Measurements from ENCODE around the gene EFNA2. TPM values are rescaled to one million over a fixed set of nuclear protein-coding genes. Genes with fewer than 3 reads are reported as not detected.

The EFNA2 gene
- not detected for total RNA-seq

DNA sequence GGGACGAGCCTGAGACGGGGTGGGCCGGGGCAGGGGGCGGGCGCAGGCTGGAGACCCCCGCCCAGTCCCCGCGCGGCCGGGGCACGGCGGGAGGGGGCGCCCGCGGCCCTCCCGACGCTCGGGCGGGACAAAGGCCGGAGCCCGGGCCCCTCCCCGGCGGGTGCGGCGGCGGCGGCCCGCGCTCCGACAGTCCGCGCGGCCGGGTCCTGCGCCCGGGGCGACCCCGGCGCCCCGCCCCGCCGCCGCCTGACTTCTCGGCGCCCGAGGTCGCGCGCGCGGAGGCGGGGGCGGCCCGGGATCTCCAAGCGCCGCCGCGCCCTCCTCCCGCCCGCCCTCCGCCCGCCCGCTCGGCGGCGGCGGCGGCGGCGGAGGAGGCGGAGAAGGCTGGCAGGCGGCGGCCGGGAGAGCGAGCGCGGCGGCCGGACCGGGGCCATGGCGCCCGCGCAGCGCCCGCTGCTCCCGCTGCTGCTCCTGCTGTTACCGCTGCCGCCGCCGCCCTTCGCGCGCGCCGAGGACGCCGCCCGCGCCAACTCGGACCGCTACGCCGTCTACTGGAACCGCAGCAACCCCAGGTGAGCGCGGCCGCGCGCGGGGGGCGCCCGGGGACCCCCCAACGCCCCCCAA, at the start of gene EFNA2:
EFNA2 (plus strand) TSS at position 137 of the 624 bp plus-strand sequence; CDS start at position 433, 296 bp downstream.
- Mint-ChIP-seq H3K36me3 (peaks cover 4% of the 10 kb centered on the region), H3K27ac (no peak within 1 kb of the TSS), H3K4me1 (peaks cover 3% of the 10 kb centered on the region), H3K9me3 (no peaks in the 10 kb centered on the region), H3K4me3 (peak within 1 kb of the TSS; percentile 47), H3K27me3 (peaks cover 42% of the 10 kb centered on the region)
- DNase-seq, result no peak

DNA sequence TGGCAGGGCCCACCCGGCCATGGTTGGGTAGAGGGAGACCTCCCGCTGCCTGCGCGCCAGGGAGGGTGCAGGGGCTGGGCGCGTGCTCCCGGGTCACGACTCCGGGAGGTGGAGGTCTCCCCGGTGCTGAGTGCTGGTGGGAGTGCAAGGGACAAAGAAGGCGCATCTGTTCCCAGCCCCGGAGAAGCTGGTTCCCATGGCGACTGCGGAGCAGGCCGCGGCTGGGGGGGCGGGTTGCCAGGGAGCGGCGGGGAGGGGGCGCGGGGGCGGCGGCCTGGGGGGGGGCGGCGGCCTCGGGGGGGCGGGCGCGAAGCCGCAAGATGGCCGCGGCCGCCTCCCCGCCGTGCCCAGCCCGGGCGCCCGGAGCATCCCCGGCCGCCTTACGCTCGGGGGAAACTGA, 49.1 kb upstream of the EFNA2 start:
- Mint-ChIP-seq H3K4me1 (peaks cover 19% of the 10 kb centered on the region), H3K27ac (no peak overlapping the region), H3K4me3 (peak overlapping the region; percentile 25), H3K27me3 (peaks cover 6% of the 10 kb centered on the region), H3K9me3 (no peaks in the 10 kb centered on the region), H3K36me3 (no peaks in the 10 kb centered on the region)
- DNase-seq, result no peak

DNA sequence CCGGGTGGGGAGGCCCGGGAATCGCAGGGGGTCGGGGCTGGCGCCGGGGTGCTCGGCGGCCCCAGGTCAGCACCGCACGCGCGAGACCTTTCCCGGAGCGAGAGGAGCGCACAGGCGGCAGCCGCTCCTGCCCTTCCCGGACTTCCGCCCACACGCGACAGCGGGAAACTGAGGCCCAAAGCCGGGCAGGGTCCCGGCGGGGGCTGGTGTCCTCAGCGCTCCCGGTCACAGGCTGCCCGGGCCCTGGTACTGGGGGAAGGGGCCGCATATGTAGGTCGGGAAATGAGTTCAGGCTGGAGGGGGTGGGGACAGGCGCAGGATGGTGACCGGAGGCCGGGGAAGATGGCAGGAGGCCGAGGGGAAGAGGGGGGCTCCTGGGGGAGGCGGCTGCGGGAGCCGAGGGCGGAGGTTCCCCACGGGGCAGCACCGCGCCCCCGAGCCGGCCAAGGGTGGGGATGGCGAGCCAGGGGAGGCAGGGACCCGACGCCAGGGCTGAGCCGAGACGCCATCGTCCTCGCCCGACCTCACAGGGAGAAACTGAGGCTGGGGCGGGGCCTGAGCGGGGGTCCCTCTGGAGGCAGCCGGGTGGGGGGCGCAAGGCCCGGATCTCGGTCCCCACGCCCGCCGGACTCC, 48.5 kb upstream of the EFNA2 start:
- H3K4me3 Mint-ChIP-seq, result peak overlapping the region; percentile 37
- peaks cover 19% of the 10 kb centered on the region for H3K4me1 Mint-ChIP-seq

DNA sequence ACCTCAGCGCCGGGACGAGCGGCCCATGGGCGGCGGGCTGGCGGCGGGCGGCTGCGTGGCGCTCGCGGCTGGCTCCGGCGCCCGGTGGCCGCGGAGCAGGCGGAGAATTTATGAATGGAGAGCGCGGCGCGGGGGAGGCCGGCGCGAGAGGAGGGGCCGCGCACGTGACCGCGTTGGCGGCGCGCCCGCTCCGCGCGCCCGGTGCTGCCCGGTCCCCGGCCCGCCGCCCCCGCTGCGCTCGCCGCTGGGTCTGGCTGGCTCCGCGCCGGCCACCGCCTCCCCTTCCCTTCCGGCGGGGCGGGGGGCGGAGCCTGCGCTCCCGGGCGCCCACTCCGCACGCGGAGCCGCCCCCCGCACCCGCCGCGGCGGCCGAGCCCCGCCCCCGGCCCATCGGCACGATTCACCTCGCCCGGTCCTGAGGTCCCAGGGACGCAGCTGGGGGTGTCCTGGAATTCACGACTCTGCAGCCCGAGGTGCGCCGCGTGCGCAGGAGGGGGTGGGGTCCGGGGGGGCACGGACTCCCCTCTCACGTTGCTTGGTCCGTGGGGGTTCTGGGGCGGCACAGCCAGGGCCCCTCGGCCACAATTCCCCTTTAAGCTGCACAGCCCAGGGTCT, 47.8 kb upstream of the EFNA2 start, which contains the start of gene CBARP:
CBARP (minus strand) TSS at position 252 of the 615 bp plus-strand sequence. CDS start 1,905 bp downstream, outside the sequence.
- peaks cover 6% of the 10 kb centered on the region for H3K27me3 Mint-ChIP-seq
- no peak within 1 kb of the TSS for H3K27ac Mint-ChIP-seq
- peak; percentile 47 for DNase-seq
- H3K9me3 Mint-ChIP-seq, result no peaks in the 10 kb centered on the region
- peak within 1 kb of the TSS; percentile 75 for H3K4me3 Mint-ChIP-seq
- peaks cover 20% of the 10 kb centered on the region for H3K4me1 Mint-ChIP-seq
- H3K36me3 Mint-ChIP-seq, result no peaks in the 10 kb centered on the region

More for the DNA sequence above, 48.5 kb upstream of the EFNA2 start:
- Mint-ChIP-seq H3K9me3 (no peaks in the 10 kb centered on the region), H3K36me3 (no peaks in the 10 kb centered on the region), H3K27ac (no peak overlapping the region), H3K27me3 (peaks cover 6% of the 10 kb centered on the region)
- no peak for DNase-seq

DNA sequence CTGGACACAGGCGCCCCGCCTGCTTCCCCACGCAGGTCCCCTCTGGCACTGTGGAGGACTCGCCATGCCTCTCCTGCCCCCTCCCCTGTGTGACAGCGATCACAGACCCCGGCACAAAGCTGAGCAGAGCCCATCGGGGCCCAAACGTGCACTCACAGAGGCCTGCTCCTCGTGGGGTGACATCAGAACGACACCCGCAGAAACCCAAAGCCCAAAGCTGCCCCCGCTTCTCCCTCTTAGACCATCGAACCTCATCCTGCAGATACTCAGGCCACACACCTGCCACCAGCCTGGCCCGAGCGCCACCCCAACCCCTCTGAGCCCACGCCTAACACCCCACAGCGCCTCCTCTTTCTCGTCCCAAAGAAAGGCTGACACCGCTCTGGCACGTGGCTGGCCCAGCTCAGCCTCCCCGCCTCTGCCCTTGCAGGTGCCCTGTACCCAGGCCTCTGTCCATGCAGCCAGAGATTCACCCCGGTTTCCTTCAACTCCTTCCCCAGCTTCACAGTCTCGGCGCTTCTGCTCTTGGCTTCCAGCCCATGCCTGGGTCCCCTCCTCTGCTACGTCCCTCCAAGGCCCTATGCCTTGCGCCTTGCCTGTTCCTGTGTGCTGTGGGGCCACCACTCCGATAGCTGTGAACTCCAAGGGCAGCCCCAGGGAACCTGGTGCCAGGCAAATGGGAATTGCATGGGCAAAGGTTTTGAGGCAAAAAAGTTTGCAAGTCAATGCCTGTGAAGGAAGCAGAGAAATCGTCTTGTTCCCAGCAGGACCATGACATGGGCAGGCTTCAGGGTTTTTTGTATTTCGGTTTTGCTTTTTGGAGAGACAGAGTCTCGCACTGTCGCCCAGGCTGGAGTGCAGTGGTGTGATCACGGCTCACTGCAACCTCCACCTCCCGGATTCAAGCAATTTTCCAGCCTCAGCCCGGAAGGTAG, 47.0 kb upstream of the EFNA2 start:
- Mint-ChIP-seq H3K4me3 (peak overlapping the region; percentile 75), H3K27me3 (peaks cover 6% of the 10 kb centered on the region), H3K27ac (no peak overlapping the region), H3K9me3 (no peaks in the 10 kb centered on the region), H3K4me1 (peaks cover 26% of the 10 kb centered on the region), H3K36me3 (no peaks in the 10 kb centered on the region)
- no peak for DNase-seq

DNA sequence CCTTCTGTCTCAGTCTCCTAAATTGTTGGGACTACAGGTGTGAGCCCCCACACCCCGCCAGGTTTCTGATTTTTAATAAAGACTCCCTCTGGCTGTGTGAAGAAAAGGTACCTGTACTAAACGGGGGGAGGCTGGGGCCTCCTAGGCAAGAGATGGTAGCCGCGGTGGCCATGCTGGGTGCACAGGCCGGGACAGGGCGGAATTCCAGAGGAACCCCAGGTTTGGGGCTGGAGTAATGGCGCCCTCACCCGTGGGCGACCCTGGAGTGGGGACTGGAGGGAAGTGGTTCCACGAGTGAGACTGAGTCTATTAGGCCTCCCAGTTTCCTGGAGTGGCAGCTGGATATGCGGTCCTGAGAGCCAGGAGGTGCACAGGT, 46.3 kb upstream of the EFNA2 start:
- Mint-ChIP-seq H3K27ac (peak overlapping the region; percentile 51), H3K4me3 (peak overlapping the region; percentile 25), H3K27me3 (peaks cover 6% of the 10 kb centered on the region), H3K4me1 (peaks cover 26% of the 10 kb centered on the region), H3K9me3 (no peaks in the 10 kb centered on the region), H3K36me3 (no peaks in the 10 kb centered on the region)
- DNase-seq, result no peak

DNA sequence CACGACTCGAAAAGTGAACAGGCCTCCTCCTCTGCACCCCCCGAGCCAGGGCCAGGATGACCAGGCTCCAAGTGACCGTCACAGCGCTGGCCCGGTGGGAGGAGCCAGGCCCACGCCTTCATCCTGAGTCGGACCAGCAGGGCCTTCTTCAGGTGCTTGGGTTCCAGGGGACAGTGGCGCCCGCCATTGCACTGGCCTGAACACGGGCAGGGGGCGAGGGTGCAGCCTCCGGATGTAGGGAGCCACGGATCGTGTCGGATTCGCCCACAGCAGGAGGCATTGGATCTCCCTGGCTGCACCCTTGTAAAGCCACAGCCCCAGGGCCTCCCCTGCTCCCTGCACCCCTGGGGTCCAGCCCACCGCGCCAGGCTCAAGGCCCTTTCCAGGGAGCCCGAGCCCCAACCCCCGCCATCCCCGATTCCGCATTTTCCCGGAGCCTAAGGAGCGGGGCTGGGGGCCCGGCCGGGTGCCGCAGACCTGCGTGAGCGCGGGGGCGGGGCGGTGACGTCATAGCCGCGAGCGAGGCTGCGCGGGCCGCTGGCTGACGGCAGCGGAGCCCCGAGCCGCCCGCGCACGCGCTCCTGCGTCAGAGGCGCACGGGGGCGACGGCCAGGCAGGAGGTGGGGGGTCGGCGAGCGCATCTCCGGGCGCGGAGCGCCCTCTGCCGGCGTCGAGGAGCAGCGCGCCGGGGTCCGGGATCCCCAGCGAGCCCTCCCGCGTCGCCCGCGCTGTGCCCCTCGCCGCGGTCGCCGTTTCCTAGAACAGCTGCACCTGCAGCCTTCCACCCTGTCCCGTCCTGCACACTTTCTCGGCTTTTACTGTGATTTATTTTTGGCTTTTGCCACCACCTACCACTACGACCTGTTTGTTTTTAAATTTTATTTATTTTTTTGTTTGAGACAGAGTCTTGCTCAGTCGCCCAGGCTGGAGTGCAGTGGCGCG, 45.6 kb upstream of the EFNA2 start:
- no peaks in the 10 kb centered on the region for H3K9me3 Mint-ChIP-seq
- H3K4me1 Mint-ChIP-seq, result peaks cover 28% of the 10 kb centered on the region
- peaks cover 6% of the 10 kb centered on the region for H3K27me3 Mint-ChIP-seq
- DNase-seq, result peak; percentile 98
- H3K4me3 Mint-ChIP-seq, result no peak overlapping the region
- no peak overlapping the region for H3K27ac Mint-ChIP-seq
- peaks cover 2% of the 10 kb centered on the region for H3K36me3 Mint-ChIP-seq

DNA sequence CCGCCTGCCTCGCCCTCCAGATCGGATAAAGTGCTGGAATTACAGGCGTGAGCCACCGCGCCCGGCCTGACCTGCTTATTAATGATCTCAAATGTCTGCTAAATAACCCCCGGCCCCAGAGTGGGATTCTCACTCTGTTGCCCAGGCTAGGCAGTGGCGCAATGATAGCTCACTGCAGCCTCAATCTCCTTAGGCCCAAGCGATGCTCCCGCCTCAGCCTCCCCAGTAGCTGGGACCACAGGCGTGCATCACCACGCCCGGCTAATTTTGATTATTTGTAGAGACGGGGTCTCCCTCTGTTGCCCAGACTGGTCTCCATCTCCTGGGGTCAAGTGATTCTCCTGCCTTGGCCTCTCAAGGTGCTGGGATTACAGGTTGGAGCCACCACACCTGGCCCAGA, 44.7 kb upstream of the EFNA2 start:
- H3K27me3 Mint-ChIP-seq, result peaks cover 6% of the 10 kb centered on the region
- H3K4me3 Mint-ChIP-seq, result peak overlapping the region; percentile 81
- H3K4me1 Mint-ChIP-seq, result peaks cover 28% of the 10 kb centered on the region
- peaks cover 2% of the 10 kb centered on the region for H3K36me3 Mint-ChIP-seq
- H3K27ac Mint-ChIP-seq, result peak overlapping the region; percentile 84
- DNase-seq, result no peak
- H3K9me3 Mint-ChIP-seq, result no peaks in the 10 kb centered on the region

DNA sequence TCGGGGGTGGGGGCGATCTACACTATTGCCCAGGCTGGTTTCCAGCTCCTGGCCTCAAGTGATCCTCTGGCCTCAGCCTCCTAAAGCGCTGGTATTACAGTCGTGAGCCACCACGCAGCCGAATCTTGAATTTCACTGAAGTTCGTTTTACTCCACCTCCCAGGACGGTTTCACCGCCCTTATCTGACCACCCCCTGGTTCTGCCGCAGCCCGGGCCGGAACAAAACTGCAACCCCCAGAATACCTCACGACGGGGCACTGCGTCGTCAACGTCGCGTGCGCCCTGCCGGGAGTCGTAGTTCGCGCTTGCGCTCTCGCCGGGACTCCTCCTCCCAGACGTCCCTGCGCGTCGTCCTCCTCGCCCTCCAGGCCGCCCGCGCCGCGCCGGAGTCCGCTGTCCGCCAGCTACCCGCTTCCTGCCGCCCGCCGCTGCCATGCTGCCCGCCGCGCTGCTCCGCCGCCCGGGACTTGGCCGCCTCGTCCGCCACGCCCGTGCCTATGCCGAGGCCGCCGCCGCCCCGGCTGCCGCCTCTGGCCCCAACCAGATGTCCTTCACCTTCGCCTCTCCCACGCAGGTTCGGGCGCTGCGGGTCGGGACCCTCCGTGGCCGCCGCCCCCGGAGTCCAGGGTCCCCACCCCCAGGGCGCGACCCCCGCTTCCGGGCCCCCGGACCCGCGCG, 44.1 kb upstream of the EFNA2 start, which contains the start of gene ATP5F1D:
ATP5F1D (plus strand) TSS at position 335 of the 679 bp plus-strand sequence; CDS start at position 435, 100 bp downstream.
- peak within 1 kb of the TSS; percentile 90 for H3K4me3 Mint-ChIP-seq
- H3K4me1 Mint-ChIP-seq, result peaks cover 28% of the 10 kb centered on the region
- peaks cover 6% of the 10 kb centered on the region for H3K27me3 Mint-ChIP-seq
- H3K27ac Mint-ChIP-seq, result peak within 1 kb of the TSS; percentile 90
- peaks cover 2% of the 10 kb centered on the region for H3K36me3 Mint-ChIP-seq
- DNase-seq, result peak; percentile 95
- H3K9me3 Mint-ChIP-seq, result no peaks in the 10 kb centered on the region

DNA sequence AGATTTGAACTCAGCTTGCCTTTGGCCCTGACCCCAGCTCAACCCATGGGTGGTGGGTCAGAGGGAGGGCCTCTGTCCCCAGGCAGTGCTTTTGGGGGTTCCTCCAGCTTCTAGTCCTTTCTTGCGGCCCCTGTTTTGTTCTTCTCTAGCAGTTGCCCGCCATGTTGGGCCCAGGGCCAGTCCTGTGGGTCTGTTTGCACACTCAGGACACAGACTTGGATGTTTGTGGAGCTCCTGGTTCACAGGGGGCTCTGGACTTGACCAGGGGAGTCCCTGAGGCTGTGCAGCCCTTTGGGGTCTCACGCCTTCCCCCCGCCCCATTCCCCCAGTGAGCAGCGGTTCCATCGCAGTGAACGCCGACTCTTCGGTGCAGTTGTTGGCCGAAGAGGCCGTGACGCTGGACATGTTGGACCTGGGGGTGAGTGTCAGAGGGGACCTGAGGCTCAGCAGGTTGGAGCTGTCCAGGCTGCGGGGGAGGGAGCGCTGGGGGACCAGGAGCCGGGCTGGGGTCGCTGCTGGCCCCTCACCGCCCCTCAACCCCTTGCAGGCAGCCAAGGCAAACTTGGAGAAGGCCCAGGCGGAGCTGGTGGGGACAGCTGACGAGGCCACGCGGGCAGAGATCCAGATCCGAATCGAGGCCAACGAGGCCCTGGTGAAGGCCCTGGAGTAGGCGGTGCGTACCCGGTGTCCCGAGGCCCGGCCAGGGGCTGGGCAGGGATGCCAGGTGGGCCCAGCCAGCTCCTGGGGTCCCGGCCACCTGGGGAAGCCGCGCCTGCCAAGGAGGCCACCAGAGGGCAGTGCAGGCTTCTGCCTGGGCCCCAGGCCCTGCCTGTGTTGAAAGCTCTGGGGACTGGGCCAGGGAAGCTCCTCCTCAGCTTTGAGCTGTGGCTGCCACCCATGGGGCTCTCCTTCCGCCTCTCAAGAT, 41.6 kb upstream of the EFNA2 start:
- peak overlapping the region; percentile 78 for H3K27ac Mint-ChIP-seq
- no peaks in the 10 kb centered on the region for H3K27me3 Mint-ChIP-seq
- peak overlapping the region; percentile 75 for H3K4me3 Mint-ChIP-seq
- peaks cover 2% of the 10 kb centered on the region for H3K36me3 Mint-ChIP-seq
- H3K9me3 Mint-ChIP-seq, result no peaks in the 10 kb centered on the region
- peak; percentile 89 for DNase-seq
- H3K4me1 Mint-ChIP-seq, result peaks cover 20% of the 10 kb centered on the region

DNA sequence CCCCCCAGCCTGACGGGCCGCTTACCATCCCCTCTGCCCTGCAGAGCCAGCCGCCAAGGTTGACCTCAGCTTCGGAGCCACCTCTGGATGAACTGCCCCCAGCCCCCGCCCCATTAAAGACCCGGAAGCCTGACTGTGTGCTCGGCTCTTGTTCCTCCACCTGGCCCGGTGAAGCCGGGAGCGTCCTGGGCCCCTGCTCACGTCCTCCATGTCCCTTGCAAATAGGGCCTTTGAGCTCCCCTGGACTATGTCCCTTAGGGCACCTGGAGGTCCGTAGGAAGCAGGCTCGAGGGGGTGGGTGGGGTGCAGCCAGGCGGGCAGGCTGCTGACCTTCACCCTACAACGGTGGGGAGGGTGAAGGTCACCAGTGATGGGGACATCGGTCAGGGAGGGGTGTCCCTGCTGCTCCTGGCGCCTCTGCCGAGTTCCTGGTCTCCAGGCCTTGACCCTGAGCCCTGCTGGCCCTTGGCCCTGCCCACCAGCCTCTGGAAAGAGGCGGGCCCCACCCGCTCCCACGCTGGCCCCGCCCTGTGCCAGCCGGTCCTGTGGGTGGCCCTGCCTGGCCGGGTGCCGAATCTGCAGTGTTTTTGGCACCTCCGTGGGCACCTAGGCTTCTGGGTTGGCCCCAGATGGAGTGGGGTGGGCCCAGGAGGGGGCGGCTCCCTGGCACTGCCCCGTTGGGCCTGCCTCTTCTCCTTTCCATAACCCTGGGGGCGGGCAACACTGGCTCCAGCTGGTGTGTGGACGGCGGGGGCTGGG, 40.8 kb upstream of the EFNA2 start:
- peak overlapping the region; percentile 75 for H3K4me3 Mint-ChIP-seq
- peak overlapping the region; percentile 78 for H3K27ac Mint-ChIP-seq
- H3K4me1 Mint-ChIP-seq, result peaks cover 16% of the 10 kb centered on the region
- H3K36me3 Mint-ChIP-seq, result peaks cover 2% of the 10 kb centered on the region
- H3K27me3 Mint-ChIP-seq, result no peaks in the 10 kb centered on the region
- DNase-seq, result no peak
- no peaks in the 10 kb centered on the region for H3K9me3 Mint-ChIP-seq
